Adipocyte (in vitro differentiated cells): Measurements from ENCODE around the gene CAMTA1.

Experiments
- DNase-seq: peaks from one replicate; pipeline ENCODE4 v3.0.0-alpha.2; 2015; ENCODE audit warnings: low read depth
- H3K27me3 ChIP-seq: replicated peaks from 2 replicates; pipeline ENCODE4 v1.7.0; 2013; ENCODE audit warnings: mild to moderate bottlenecking, low read length, moderate library complexity; ENCODE audit not compliant: control insufficient read depth, insufficient read depth
- H3K36me3 ChIP-seq: 2 replicates; pipeline ENCODE4 v1.7.0; 2013; ENCODE audit warnings: low read length, mild to moderate bottlenecking, moderate library complexity; ENCODE audit not compliant: control insufficient read depth, insufficient read depth, severe bottlenecking
- H3K4me1 ChIP-seq: 2 replicates; pipeline ENCODE4 v1.7.0; 2013; ENCODE audit warnings: mild to moderate bottlenecking, low read length, moderate library complexity; ENCODE audit not compliant: control insufficient read depth, insufficient read depth
- H3K4me3 ChIP-seq: 2 replicates; pipeline ENCODE4 v1.7.0; 2013; ENCODE audit warnings: mild to moderate bottlenecking, low read length, moderate library complexity
- H3K9ac ChIP-seq: 2 replicates; pipeline ENCODE4 v1.7.0; 2013; ENCODE audit warnings: mild to moderate bottlenecking, low read length, moderate library complexity
- H3K9me3 ChIP-seq: 2 replicates; pipeline ENCODE4 v1.7.0; 2013; ENCODE audit warnings: mild to moderate bottlenecking, low read length, moderate library complexity; ENCODE audit not compliant: control insufficient read depth

The CAMTA1 gene

DNA sequence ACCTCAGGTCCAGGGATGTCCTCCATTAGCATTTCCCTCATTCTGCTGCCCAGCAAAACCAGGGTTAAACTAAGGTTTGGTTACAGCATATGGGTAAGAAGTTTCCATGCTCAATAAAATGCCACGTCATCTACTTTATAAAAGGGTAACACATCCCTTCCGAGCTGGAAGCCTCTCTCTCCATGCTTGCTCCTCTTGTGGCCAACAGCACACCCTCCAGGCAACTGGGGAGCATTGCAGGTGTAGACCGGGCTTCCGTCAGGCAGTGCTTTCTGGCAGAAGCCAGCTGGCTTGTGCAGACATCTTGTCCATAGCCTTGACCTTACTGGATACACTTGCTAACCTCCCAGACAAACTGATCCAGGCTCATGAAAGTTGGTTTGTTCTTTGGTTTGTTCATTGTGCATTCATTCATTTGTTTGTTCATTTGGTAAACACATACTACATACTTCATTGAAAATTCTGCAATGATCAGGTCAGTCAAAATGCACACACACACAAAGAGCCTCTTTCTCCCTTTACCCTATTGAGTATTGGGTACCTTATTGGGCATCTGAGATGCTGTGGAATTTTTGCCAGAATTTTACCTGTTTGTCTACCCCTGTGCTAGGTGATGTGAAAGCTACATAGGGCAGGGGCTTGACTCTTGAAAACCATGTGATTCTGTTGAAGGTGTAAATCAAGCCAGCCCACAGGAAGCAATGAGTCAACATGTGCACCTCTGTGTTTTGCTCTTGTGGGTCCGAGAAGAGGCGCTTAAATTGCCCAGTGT, 422.8 kb downstream of the CAMTA1 start:
- Histone ChIP-seq H3K4me3 (no peak overlapping the region), H3K27me3 (peaks cover 8% of the 10 kb centered on the region), H3K9ac (no peak overlapping the region), H3K9me3 (no peaks in the 10 kb centered on the region), H3K4me1 (no peaks in the 10 kb centered on the region), H3K36me3 (no peaks in the 10 kb centered on the region)
- DNase-seq: peak; percentile 43

DNA sequence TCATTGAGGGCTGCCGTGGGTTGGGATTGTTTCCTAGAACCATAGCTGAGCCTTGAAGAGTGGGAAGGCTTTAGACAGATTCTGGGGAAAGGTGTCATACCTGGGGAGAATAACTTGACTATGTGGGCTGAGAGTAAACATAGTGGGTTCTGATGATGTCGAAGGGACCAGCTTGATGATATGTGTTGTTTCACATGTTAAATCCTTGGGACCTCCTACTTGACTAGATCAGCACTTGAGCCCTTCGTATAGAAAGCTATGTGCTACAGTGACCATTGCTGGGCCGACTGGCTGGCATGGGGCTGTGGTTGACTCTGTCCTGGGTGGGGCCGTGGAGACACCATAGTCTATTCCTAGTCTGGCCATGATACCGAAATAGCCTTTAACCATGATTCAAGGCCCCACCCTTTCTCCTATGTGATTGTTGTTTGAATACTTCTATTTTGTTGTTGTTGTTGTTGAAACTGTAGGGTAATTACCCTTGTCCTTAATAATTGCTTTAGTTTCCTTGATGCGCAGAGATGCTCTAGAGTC, 423.5 kb downstream of the CAMTA1 start:
- no peak for DNase-seq
- H3K27me3 ChIP-seq: peaks cover 8% of the 10 kb centered on the region
- no peak overlapping the region for H3K9ac ChIP-seq
- no peaks in the 10 kb centered on the region for H3K36me3 ChIP-seq
- no peak overlapping the region for H3K4me3 ChIP-seq
- no peaks in the 10 kb centered on the region for H3K9me3 ChIP-seq
- no peaks in the 10 kb centered on the region for H3K4me1 ChIP-seq

DNA sequence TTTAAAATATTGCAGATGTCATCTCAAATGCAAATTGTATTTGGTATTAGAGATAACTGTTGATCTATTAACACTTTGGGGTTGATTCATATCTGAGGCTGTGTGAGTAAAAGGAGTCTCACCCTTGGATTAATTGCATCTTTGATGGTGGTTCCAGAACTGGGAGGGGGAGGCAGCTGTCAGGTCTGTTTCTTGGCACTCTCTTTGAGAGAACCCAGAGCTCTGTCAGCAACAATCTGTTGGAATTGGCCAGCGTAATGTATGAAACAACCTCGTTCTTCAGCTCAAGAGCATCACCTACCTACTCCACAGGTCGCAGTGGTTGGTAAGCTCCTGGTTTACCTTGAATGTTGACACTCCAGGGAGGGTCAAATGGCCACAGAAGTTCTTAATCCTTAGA, 424.1 kb downstream of the CAMTA1 start:
- no peaks in the 10 kb centered on the region for H3K36me3 ChIP-seq
- H3K27me3 ChIP-seq: peaks cover 8% of the 10 kb centered on the region
- no peaks in the 10 kb centered on the region for H3K4me1 ChIP-seq

DNA sequence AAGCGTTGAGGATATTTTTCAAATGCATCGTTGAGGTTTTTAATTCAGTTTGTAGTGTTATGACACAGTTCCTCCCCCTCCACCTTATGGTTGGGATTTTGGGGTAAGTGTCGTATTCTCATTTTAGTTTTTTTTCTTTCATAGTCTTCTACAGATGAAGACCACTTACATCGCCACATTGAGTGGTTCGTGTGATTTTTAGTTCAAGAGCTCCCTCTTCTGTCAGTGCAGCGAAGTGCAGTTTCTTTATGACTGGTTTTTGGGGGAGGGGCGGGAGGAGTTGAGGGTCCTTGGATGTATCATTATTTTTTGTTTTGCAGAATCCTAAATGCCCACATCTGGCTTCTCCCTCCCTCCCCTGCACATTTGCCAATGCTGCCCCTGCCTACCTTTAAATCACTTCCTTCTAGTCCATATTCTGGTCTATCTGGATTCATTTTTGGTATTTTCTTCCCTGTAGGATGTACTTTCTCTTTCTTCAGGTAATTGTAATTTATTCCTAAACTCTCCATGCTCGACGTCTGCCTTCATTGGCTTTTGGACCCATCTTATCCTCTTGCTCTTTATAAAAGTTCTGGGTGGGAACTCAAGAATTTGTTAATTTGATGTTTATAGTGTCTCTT, 433.1 kb downstream of the CAMTA1 start:
- Histone ChIP-seq H3K36me3 (no peaks in the 10 kb centered on the region), H3K4me1 (no peaks in the 10 kb centered on the region), H3K4me3 (no peak overlapping the region), H3K9ac (no peak overlapping the region), H3K9me3 (peaks cover 4% of the 10 kb centered on the region), H3K27me3 (no peaks in the 10 kb centered on the region)
- peak; percentile 60 for DNase-seq

More for the DNA sequence above, 424.1 kb downstream of the CAMTA1 start:
- H3K9me3 ChIP-seq: no peaks in the 10 kb centered on the region
- no peak for DNase-seq
- H3K9ac ChIP-seq: no peak overlapping the region
- H3K4me3 ChIP-seq: no peak overlapping the region

DNA sequence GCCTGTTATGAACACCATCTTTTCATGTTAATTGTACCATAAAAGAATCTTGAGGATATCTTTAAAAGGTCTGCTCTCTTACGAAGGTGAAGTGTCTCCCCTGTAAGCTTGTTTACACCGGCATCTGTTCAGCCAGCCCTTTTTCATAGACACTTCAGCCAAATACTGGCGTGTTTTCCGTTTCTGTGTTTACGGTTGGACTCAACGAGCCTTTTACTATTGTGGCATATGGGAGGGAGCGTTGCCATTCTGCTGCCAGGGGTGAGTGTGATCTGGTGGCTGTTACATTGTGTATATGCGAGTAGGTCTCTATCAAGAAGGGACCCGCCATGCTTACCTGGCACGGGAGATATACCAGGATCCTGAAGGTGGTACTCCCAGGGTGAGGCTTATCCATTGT, 433.8 kb downstream of the CAMTA1 start:
- Histone ChIP-seq H3K4me1 (no peaks in the 10 kb centered on the region), H3K4me3 (no peak overlapping the region), H3K36me3 (no peaks in the 10 kb centered on the region), H3K9me3 (peaks cover 4% of the 10 kb centered on the region), H3K27me3 (no peaks in the 10 kb centered on the region), H3K9ac (no peak overlapping the region)
- no peak for DNase-seq

DNA sequence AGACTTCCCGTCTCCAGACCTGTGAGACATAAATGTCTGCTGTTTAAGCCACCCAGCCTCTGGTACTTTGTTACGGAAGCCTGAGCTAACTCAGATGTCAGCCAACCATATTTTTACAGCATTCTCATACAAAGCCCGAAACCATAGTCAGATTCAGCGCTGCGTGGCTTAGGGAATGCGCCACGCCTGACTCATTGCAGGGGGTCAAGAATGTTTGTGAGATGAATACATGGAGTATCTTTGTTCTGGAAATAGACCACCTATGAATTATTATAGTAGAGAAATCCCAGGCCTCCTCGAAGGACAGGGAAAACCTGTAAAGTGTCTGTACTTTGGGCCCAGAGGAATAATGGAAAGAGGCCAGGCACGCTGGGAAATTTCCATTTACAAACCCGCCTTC, 434.8 kb downstream of the CAMTA1 start:
- peaks cover 4% of the 10 kb centered on the region for H3K9me3 ChIP-seq
- no peaks in the 10 kb centered on the region for H3K4me1 ChIP-seq
- no peaks in the 10 kb centered on the region for H3K36me3 ChIP-seq
- H3K27me3 ChIP-seq: no peaks in the 10 kb centered on the region
- no peak overlapping the region for H3K4me3 ChIP-seq
- H3K9ac ChIP-seq: no peak overlapping the region
- DNase-seq: no peak

DNA sequence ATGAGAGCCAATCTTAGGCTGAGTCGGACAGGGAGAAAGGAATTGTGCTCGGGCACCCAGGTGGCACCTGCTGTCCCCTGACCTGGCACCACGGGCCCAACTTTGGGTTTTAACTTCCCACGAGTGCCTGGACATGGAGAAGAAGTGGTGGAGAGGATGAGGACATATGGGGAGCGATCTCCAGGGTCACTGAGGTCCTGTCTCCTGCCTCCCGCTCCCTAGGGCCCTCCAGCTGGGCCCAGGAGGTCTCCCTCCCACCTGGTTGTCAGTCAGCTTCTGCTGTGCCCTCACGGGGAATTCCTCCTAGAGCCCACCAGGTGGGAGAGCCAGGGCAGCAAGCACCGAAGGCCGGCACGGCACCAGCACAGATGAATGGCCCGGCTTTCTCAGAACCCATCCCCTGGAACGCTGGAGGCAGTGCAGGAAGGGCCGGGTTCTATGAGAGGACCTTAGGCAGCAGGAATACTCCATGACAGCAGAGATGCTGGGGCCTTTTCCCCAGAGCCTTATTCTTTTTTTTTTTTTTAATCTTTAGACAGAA, 435.5 kb downstream of the CAMTA1 start:
- DNase-seq: no peak
- no peaks in the 10 kb centered on the region for H3K36me3 ChIP-seq
- no peak overlapping the region for H3K4me3 ChIP-seq
- no peaks in the 10 kb centered on the region for H3K4me1 ChIP-seq
- no peaks in the 10 kb centered on the region for H3K27me3 ChIP-seq
- H3K9me3 ChIP-seq: peaks cover 4% of the 10 kb centered on the region
- no peak overlapping the region for H3K9ac ChIP-seq

DNA sequence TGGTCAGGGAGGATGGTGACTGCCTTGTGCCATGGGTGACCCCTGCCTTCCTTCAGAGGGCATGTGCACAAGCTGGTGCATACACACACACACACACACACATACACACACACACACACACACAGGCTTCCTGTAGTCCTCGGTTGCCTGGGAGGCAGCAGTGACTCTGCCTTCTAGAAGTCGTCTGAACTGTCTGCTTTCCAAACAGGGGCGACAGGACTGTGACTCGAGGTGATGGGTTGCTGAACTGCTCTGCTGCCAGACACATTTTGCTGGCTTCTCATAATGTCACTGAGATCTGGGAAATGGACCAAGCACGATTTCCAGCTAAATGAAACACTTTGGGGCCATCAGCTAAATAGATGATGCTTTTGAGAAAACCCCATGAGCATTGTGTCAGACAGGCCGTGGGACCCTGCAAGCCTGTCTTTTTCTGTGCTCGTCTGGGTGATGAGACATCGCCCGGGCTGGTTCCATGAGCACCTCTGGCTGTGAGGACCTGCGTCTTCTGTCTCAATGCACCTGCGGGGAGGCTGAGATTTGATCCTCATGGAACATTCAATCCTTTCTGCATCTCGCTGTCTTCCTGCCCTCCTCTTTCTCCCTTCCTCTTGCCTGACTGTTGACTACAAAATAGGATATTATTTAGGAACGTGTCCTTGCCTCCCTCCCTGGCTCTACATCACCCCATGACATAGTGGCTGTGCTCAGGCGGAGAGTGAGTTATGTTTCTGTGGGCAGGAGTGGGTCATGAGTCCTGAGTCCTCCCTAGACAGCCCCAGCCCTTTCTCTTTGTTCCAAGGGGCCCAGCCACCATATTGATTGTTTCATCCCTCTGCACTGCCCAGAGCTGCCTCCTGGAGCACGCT, 436.8 kb downstream of the CAMTA1 start:
- Histone ChIP-seq H3K36me3 (no peaks in the 10 kb centered on the region), H3K9me3 (peaks cover 4% of the 10 kb centered on the region), H3K27me3 (no peaks in the 10 kb centered on the region), H3K4me1 (no peaks in the 10 kb centered on the region), H3K4me3 (no peak overlapping the region), H3K9ac (no peak overlapping the region)
- DNase-seq: no peak

DNA sequence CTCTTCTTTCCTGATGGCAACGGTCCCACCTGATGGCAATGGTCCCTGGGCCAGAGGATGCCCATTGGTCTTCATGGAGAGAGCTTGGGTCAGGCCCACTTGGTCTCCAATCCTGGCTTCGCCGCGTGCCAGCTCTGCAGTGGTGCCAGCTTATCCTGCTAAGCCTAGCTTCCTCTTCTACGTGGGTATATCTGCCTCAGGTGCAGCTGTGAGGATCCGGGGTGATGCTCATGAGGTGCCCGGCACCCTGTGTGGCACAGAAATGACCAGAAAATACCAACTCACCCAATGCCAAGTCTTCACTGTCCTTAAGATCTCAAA, 437.4 kb downstream of the CAMTA1 start:
- no peak for DNase-seq
- H3K4me3 ChIP-seq: no peak overlapping the region
- no peaks in the 10 kb centered on the region for H3K27me3 ChIP-seq
- H3K9me3 ChIP-seq: peaks cover 4% of the 10 kb centered on the region
- H3K9ac ChIP-seq: no peak overlapping the region
- no peaks in the 10 kb centered on the region for H3K36me3 ChIP-seq
- no peaks in the 10 kb centered on the region for H3K4me1 ChIP-seq

DNA sequence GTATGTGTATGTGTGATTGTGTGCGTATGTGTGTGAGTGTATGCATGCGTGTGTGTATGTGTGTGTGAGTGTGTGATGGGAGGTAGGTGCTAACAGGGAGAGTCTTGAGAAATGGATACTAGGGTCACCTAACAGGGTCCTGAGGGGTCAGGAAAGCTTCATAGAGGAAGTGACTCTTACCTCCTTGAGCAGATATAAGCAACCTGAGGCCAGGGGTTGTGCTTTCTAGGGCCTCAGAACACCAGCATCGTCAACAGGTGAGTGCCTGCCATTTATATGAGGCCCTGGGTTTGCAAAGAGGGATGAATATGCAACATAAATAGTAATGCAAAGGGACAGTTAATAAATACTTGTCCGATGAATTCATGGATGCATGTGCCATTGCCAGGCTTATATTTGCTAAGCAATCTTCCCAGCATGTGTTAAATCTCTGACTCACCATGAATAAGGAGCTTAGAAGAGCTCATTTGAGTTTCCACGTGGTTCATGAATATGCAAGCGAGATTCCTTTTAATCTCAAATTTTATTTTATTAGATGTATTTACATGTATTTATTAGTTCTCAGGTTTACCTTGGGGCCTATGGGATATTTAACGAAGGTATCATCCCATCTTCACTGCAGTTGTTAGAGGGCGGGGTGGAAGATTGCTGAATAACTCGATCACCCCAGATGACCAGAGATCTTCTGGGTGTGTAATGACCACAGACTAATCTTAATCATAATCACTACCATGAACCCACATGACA, 438.3 kb downstream of the CAMTA1 start:
- no peaks in the 10 kb centered on the region for H3K4me1 ChIP-seq
- H3K4me3 ChIP-seq: no peak overlapping the region
- no peak overlapping the region for H3K9ac ChIP-seq
- peaks cover 4% of the 10 kb centered on the region for H3K9me3 ChIP-seq
- peak; percentile 62 for DNase-seq
- H3K27me3 ChIP-seq: no peaks in the 10 kb centered on the region
- H3K36me3 ChIP-seq: no peaks in the 10 kb centered on the region
